ENCODE measurements around the gene FGF22.

The FGF22 gene

GRCh38 chr19:677601-678436 is 38.1 kb downstream of the FGF22 start:
- in situ Hi-C loops (cut with MboI; ENCODE audit: low sequenced_read_pairs): no loop called here

DNA sequence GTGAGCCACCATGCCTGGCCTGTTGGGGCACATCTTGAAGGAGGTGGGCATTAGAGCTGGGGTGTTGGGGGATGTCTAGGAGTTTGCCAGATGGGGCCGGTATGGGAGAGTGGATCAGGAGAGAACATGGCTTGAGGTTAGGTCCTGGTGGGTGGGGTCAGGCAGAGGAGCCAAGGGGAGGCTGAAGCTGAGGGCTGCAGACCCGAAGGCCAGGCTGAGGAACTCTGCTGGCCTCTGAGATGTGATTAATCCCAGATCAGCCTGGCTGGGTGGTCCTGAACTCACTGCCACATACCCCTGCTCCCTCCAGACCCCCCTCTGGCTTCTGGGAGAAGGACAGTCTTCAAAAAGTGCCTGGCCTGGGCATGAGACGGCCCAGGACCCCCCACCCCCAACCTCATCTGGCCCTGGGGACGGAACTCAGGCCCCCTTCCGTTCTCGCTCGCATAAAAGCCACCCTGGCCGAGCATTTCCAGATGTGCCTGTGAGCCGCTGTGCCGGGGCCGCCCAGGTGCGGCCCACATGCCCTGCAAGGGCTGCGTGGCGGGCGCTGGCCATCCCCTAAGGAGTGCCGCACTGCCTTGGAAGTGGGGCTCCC is 39.2 kb downstream of the FGF22 start:
- in situ Hi-C loops (cut with MboI; ENCODE audit: low sequenced_read_pairs): no loop called here

DNA sequence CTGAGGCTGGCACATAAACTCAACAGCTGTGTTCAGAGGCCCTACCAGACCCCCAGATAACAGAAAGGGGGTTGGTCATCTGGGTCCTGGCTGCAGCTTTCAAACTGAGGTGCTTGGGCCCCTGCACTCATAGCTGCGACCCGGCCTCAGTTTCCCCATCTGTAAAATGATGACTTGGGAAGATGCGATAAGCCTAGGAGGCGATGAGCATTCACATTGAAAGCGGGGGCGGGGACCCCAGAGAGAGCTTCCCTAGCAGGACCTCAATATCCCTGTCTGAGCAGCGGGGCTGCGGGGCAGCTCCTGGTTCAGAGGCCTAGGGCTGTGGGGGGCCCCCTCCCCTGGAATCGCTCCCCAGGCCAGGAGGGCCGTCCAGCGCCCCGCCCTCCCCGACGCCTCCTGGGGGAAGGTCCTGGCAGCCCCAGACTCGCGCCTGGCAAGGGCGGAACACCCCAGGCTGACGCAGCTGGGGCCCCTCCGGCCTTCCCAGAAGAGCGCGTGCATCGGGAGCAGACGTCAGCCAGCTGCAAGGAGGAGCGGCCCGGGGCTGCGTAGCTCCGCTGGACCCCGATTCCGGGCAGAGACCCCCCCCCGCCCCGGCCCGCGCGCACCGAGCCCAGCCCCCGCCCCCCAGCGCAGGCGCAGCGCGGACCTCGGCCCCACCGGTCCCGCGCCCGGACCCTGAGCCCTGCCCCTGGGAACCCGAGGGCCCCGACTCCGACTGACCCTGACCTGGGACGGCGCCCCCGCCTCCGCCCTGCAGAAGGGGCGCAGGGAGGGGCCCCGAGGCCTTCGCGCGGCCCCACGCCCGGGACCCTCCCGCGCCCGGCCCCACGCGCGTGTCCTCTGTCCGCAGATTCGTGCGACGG is 40.0 kb downstream of the FGF22 start:
- in situ Hi-C loops (cut with MboI; ENCODE audit: low sequenced_read_pairs): no loop called here

DNA sequence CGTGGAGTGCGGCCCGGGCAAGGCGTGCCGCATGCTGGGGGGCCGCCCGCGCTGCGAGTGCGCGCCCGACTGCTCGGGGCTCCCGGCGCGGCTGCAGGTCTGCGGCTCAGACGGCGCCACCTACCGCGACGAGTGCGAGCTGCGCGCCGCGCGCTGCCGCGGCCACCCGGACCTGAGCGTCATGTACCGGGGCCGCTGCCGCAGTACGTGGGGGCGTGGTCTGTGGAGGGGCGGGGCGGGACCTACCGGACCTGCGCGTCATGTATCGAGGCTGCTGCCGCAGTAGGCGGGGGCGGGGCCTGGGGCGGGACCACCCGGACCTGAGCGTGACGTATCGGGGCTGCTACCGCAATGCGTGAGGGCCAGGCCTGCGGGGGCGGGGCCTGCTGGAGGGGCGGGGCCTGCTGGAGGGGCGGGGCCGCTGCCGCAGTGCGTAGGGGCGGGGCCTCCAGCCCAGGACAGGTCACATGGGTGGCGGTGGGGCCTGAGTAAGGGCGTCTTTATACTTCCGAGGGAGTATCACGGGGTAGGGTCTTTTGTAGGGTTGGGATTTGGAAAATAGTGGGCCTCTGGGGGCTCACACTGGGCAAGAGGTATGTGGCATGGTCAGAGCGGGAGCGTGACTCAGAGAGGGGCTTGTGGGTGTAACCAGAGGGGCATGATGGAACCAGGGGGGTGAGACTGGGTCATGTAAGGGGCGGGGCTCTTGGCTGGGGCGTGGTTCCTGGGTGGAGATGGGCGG is 40.8 kb downstream of the FGF22 start:
- in situ Hi-C loops (cut with MboI; ENCODE audit: low sequenced_read_pairs): no loop called here

GRCh38 chr19:681029-682019 is 41.6 kb downstream of the FGF22 start:
- in situ Hi-C loops (cut with MboI; ENCODE audit: low sequenced_read_pairs): no loop called here

GRCh38 chr19:682678-683320 is 43.1 kb downstream of the FGF22 start:
- in situ Hi-C loops (cut with MboI; ENCODE audit: low sequenced_read_pairs): no loop called here

DNA sequence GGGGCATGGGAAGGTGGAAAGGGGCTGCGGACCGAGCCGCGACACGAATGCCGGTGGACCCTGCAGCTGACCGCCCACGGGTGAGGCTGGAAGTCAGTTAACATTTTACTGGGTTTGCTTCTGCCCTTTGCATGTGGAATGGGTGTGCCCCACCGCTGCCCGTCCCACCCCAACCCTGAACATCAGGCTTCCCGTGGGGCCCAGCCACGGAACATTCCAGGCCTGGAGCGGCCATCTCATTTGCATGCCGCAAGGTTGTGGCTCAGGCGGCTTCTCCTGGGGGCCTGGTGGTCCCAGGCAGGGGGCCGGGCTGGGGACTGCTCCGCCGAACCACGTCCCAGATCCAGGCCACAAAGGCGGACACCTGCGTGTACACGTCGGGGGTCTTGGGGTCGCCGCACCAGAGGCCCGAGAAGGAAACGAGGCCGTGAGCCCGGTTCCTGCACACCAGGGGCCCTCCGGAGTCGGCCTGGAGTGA is 45.8 kb downstream of the FGF22 start:
- in situ Hi-C loops (cut with MboI; ENCODE audit: low sequenced_read_pairs): no loop called here

- in situ Hi-C loops (cut with MboI; ENCODE audit: low sequenced_read_pairs): no loop called here
Observed at GRCh38 chr19:686589-687297, 47.1 kb downstream of the FGF22 start.

DNA sequence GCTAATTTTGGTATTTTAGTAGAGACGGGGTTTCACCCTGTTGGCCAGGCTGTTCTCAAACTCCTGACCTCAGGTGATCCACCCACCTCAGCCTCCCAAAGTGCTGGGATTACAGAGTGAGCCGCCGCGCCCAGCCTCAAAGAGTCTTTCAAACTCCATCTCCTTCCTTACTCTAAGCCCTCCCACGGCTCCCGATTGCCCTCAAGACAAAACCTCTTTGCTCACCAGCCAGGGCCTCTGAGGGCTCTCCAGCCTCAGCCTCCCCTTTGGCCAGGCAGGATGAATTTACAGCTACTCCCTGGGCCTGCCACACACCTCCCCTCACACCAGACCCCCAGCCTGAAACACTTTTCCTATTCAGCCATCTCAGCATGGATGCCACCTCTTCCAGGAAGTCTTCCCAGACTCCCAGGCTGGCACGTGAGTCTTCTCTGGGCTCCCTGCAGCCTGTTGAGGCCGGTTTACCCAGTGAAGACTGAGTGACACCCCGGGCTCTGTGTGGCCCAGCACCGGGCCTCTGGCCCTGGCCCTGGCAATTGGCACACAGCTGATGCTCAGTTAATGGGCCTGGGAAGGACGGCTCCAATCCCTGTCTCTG is 48.0 kb downstream of the FGF22 start:
- in situ Hi-C loops (cut with MboI; ENCODE audit: low sequenced_read_pairs): no loop called here

GRCh38 chr19:688214-688613 is 48.5 kb downstream of the FGF22 start:
- in situ Hi-C loops (cut with MboI; ENCODE audit: low sequenced_read_pairs): no loop called here

DNA sequence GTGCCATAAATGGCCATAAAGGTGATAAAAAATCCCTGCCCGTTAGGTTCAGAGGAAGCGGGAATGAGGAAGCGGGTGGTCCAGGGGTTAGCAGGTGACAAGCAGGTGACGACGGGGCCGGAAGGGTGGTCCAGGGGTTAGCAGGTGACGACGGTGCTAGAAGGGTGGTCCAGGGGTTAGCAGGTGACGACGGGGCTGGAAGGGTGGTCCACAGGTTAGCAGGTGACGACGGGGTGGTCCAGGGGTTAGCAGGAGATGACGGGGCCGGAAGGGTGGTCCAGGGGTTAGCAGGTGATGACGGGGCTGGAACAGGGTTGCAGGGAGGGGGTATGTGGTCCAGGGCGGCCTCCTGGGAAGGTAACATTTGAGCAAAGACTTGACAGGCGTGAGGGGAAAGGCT is 49.3 kb downstream of the FGF22 start:
- in situ Hi-C loops (cut with MboI; ENCODE audit: low sequenced_read_pairs): no loop called here

GRCh38 chr19:690203-690602 is 50.5 kb downstream of the FGF22 start:
- in situ Hi-C loops (cut with MboI; ENCODE audit: low sequenced_read_pairs): no loop called here

Measured in HL-60/S4 (cell line).